Measurements from ENCODE around the gene PLK1.
A peak's percentile ranks its signal among the peaks of the same experiment; 100 is the strongest.
"Not testable (repeated sequence)": the region's sequence is repeated elsewhere in the genome, so short reads cannot be mapped to it uniquely, and the experiment has no call there.

PLK1 gene

DNA sequence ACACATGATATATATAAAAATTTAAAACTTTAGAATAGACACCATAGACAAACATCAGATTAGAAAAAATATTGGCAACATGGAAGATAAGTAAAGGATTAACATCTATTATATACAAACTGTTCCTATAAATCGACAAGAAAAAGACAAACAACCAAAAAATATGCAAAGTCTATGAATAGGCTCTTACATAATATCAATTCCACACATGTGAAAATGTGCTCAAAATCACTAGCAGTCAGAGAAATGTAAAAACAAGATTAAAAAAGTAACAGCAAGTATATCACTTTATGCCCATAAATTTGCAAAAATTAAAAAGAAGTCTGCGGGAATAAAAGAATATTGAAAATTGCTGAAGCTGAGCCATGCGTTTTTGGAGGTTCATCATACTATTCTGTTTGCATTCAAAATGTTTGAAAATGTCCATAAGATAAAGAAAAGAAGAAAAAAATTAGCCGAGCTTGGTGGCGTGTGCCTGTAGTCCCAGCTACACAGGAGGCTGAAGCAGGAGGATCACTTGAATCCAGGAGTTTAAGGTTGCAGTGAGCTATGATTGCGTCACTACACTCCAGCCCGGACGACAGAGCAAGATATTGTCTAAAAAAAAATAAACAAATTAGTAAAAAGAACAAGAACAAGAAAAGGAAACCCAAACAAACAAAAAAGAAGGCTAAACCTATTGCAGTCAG is 45.6 kb downstream of the PLK1 start:
- TF ChIP-seq, protein P1, sequence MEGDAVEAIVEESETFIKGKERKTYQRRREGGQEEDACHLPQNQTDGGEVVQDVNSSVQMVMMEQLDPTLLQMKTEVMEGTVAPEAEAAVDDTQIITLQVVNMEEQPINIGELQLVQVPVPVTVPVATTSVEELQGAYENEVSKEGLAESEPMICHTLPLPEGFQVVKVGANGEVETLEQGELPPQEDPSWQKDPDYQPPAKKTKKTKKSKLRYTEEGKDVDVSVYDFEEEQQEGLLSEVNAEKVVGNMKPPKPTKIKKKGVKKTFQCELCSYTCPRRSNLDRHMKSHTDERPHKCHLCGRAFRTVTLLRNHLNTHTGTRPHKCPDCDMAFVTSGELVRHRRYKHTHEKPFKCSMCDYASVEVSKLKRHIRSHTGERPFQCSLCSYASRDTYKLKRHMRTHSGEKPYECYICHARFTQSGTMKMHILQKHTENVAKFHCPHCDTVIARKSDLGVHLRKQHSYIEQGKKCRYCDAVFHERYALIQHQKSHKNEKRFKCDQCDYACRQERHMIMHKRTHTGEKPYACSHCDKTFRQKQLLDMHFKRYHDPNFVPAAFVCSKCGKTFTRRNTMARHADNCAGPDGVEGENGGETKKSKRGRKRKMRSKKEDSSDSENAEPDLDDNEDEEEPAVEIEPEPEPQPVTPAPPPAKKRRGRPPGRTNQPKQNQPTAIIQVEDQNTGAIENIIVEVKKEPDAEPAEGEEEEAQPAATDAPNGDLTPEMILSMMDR (conservative IDR thresholded peaks at IDR 0.05; ENCODE audit: low read length) = no peak
- no peak for DNase-seq (ENCODE audit: low read depth)
- H3K4me3 ChIP-seq (ENCODE audit: low read length) = no peak overlapping the region

DNA sequence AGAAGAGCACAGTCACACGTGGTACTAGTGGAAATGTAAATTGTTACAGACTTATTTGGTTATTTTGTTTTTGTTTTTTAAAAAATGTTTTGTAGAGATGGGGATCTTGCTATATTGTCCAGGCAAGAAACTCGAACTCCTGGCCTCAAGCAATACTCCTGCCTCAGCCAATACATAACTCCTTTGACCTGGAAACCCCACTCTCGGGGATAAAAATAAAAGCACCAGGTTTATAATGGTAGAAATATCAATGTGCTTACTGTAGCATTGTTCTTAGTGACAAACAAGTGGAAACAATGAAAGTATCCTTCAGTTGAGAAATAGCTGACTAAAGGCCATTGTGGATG is 46.1 kb downstream of the PLK1 start:
- TF ChIP-seq, protein P1 (conservative IDR thresholded peaks at IDR 0.05; ENCODE audit: low read length) = no peak
- DNase-seq (ENCODE audit: low read depth) = no peak
- no peak overlapping the region for H3K4me3 ChIP-seq (ENCODE audit: low read length)

DNA sequence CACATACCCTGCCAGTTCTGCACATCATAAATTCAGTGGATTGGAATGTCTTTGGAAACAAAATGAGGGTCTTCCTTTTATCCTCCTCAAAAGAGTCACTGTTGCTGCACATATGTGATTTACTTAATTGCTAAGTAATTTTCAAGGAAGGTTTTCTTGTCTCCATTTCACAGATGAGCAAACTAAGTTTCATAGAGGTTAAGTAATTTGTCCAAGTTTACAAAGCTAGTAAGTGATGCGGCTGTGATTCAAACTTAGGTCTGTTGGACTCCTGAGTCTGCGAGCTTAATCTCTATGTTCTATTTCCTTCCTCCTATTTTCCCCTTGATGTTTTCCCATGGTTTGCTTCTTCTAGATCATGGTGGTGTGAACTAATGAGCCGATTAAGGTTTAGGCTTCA is 48.0 kb downstream of the PLK1 start:
- TF ChIP-seq, protein P1 (conservative IDR thresholded peaks at IDR 0.05; ENCODE audit: low read length) = no peak
- DNase-seq (ENCODE audit: low read depth) = no peak
- H3K4me3 ChIP-seq (ENCODE audit: low read length) = no peak overlapping the region

DNA sequence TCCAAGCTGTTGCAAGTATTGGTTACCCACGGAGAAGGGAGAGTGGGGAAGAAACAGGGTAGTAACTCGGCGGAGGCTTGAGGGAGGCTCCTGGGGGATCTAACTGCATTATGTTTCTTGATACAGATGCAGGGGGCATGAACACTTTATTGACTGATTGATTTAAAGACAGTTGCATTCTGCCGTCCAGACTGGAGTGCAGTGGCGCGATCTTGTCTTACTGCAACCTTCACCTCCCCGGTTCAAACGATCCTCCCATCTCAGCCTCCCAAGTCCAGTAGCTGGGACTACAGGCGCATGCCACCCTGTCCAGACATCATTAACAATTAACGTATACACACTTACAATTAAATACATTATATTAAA is 49.4 kb downstream of the PLK1 start:
- H3K4me3 ChIP-seq (ENCODE audit: low read length) = no peak overlapping the region
- TF ChIP-seq, protein P1 (conservative IDR thresholded peaks at IDR 0.05; ENCODE audit: low read length) = no peak
- DNase-seq (ENCODE audit: low read depth) = no peak

DNA sequence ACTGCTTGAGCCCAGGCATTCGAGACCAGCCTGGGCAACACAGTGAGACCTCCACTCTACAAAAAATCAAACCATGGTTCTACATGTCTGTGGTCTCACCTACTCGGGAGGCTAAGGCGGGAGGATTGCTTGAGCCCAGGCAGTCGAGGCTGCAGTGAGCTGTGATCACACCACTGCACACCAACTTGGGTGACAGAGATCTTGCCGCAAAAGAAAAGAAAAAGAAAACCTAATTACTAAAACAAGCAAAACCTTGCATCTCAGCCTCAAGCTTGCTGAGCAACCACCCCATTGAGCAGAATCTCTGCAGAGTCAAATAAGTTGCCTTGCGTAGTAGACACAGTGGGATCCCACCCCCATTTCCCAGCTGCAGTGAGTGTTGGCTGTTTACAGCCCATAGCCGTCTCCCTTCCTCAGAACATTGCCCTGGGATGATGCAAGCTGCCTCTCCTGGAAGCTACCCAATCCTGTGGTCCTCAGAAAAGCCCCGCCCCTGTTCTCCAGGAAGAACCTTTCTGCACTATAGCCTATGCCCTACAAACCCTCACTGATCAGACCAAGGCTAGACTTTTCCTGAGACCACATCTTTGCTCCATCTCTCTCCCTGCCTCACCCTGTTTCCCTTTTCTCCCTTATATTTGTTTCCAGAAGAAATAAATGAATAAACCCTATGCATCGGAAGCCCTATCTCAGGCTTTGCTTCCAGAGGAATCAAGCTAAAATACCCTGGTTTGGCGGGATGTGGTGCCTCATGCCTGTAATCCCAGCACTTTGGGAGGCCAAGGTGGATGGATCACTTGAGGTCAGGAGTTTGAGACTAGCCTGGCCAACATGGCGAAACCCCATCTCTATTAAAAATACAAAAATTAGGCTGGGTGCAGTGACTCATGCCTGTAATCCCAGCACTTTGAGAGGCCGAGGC is 51.1 kb downstream of the PLK1 start:
- DNase-seq (ENCODE audit: low read depth) = peak; percentile 36
- no peak overlapping the region for H3K4me3 ChIP-seq (ENCODE audit: low read length)
- TF ChIP-seq, protein P1 (conservative IDR thresholded peaks at IDR 0.05; ENCODE audit: low read length) = no peak

DNA sequence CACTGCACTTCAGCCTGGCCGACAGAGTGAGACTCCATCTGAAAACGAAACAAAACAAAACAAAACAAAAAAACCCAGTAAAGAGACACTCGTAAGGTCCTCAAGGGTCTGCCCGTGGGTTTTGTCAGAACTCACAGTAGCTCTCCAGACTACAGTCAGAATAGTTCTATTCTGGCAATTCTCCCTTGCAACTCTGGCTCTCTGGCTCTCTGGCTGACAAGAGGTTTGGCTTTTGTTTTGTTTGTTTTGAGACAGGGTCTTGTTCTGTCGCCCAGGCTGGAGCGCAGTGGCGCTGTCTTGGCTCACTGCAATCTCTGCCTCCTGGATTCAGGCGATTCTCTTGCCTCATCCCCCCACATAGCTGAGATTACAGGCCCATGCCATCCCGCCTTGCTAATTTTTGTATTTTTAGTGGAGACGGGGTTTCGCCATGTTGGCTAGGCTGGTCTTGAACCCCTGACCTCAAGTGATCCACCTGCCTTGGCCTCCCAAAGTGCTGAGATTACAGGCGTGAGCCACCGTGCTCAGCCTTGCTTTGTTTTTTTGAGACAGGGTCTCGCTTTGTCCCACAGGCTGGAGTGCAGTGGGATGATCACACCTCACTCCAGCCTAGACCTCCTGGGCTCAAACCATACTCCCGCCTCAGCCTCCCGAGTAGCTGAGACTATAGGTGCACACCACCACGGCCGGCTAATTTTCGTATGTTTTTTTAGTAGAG is 55.6 kb downstream of the PLK1 start:
- TF ChIP-seq, protein P1 (conservative IDR thresholded peaks at IDR 0.05; ENCODE audit: low read length) = no peak
- H3K4me3 ChIP-seq (ENCODE audit: low read length) = no peak overlapping the region
- DNase-seq (ENCODE audit: low read depth) = no peak

DNA sequence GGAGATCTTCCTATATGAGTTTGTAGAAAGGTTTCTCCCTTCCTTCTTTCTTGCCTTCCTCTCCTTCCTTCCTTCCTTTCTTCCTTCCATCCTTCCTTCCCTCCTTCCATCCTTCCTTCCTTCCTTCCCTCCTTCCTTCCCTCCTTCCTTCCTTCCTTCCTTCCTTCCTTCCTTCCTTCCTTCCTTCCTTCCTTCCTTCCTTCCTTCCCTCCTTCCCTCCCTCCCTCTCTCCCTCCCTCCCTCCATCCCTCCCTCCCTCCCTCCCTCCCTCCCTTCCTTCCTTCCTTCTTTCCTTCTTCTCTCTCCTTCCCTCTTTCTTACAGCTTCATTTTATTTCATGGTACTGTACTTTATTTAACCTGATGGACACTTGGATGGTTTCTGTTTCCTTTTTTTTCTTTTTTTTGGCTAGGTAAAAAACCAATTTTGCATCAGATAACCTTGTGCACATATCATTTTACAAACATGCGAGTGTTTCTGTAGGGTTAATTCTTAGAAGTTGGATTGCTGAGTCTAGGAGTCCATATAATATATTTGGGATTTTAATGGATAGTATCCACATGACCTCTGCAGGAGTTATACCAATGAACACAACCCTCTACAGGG is 58.8 kb downstream of the PLK1 start:
- not testable (repeated sequence) for DNase-seq (ENCODE audit: low read depth)

More for the DNA sequence above, 58.8 kb downstream of the PLK1 start:
- H3K4me3 ChIP-seq (ENCODE audit: low read length) = not testable (repeated sequence)
